ENCODE measurements around the gene PVALEF. TPM values are rescaled to one million over a fixed set of nuclear protein-coding genes. Genes with fewer than 3 reads are reported as not detected.

The PVALEF gene
- total RNA-seq, 4 donors from 2014 or later, result not detected

GRCh38 chr17:81125573-81126081 is 39.7 kb upstream of the PVALEF start:
- in situ Hi-C loops (cut with MboI; ENCODE audit: low sequenced_read_pairs in 4 of 4) (loop anchor here in 1 of 4 donors (25.0 kb wide), 1 partner anchor 112 kb away; the partner anchor contains the start of genes NDUFAF8 and TEPSIN), intact Hi-C loops (cut with DNase I; ENCODE audit: low total_unique reads) (no loop called here)
- no peak for TF ChIP-seq POLR2A (IDR thresholded peaks at IDR 0.05)
- no peak for TF ChIP-seq CTCF (IDR thresholded peaks at IDR 0.05 in 4 of 5, conservative IDR thresholded peaks at IDR 0.05 in 1 of 5)
- Histone ChIP-seq H3K9me3 (no peaks in the 10 kb centered on the region), H3K27me3 (peaks cover 0 to 5% (median 0%) of the 10 kb centered on the region in 3 donors), H3K4me1 (no peaks in the 10 kb centered on the region), H3K27ac (no peak overlapping the region), H3K36me3 (no peaks in the 10 kb centered on the region), H3K4me3 (no peak overlapping the region)
- peak in 1 of 2 donors; percentile 22 for ATAC-seq
- no peak for DNase-seq

- no peak overlapping the region for H3K27ac ChIP-seq
- no peak overlapping the region for H3K4me3 ChIP-seq
- H3K36me3 ChIP-seq, result no peaks in the 10 kb centered on the region
- H3K4me1 ChIP-seq, result no peaks in the 10 kb centered on the region
- ATAC-seq, result no peak
- no peak for DNase-seq
- in situ Hi-C loops (cut with MboI; ENCODE audit: low sequenced_read_pairs in 4 of 4) (loop anchor here in 1 of 4 donors (25.0 kb wide), 1 partner anchor 111 kb away; the partner anchor contains the start of genes NDUFAF8 and TEPSIN), intact Hi-C loops (cut with DNase I; ENCODE audit: low total_unique reads) (no loop called here)
- no peaks in the 10 kb centered on the region for H3K9me3 ChIP-seq
- no peak for TF ChIP-seq POLR2A (IDR thresholded peaks at IDR 0.05)
- no peak for TF ChIP-seq CTCF (IDR thresholded peaks at IDR 0.05 in 4 of 5, conservative IDR thresholded peaks at IDR 0.05 in 1 of 5)
- peaks cover 0 to 5% (median 0%) of the 10 kb centered on the region in 3 donors for H3K27me3 ChIP-seq
These were observed 38.8 kb upstream of the PVALEF start for GRCh38 chr17:81126281-81127132.

GRCh38 chr17:81127133-81127455 is 38.2 kb upstream of the PVALEF start:
- in situ Hi-C loops (cut with MboI; ENCODE audit: low sequenced_read_pairs in 4 of 4), result loop anchor here in 1 of 4 donors (25.0 kb wide), 1 partner anchor 110 kb away; the partner anchor contains the start of genes NDUFAF8 and TEPSIN

GRCh38 chr17:81127526-81128177 is 37.7 kb upstream of the PVALEF start:
- peaks cover 0 to 5% (median 0%) of the 10 kb centered on the region in 3 donors for H3K27me3 ChIP-seq
- DNase-seq, result no peak
- no peak for ATAC-seq
- intact Hi-C loops (cut with DNase I; ENCODE audit: low total_unique reads) (no loop called here), in situ Hi-C loops (cut with MboI; ENCODE audit: low sequenced_read_pairs in 4 of 4) (loop anchor here in 1 of 4 donors (25.0 kb wide), 1 partner anchor 110 kb away; the partner anchor contains the start of genes NDUFAF8 and TEPSIN)
- no peaks in the 10 kb centered on the region for H3K4me1 ChIP-seq
- H3K36me3 ChIP-seq, result no peaks in the 10 kb centered on the region
- no peak overlapping the region for H3K4me3 ChIP-seq
- TF ChIP-seq POLR2A (IDR thresholded peaks at IDR 0.05) (no peak), CTCF (IDR thresholded peaks at IDR 0.05 in 4 of 5, conservative IDR thresholded peaks at IDR 0.05 in 1 of 5) (no peak)
- H3K9me3 ChIP-seq, result no peaks in the 10 kb centered on the region
- no peak overlapping the region for H3K27ac ChIP-seq

More at GRCh38 chr17:81127133-81127455, 38.2 kb upstream of the PVALEF start:
- Histone ChIP-seq H3K27ac (no peak overlapping the region), H3K36me3 (no peaks in the 10 kb centered on the region), H3K4me3 (no peak overlapping the region), H3K9me3 (no peaks in the 10 kb centered on the region), H3K4me1 (no peaks in the 10 kb centered on the region), H3K27me3 (peaks cover 0 to 5% (median 0%) of the 10 kb centered on the region in 3 donors)
- no peak for ATAC-seq
- TF ChIP-seq CTCF (IDR thresholded peaks at IDR 0.05 in 4 of 5, conservative IDR thresholded peaks at IDR 0.05 in 1 of 5) (no peak), POLR2A (IDR thresholded peaks at IDR 0.05) (no peak)
- DNase-seq, result no peak
- intact Hi-C loops (cut with DNase I; ENCODE audit: low total_unique reads), result no loop called here
